ENCODE results near the gene NAP1L5. TPM values are rescaled to one million over a fixed set of nuclear protein-coding genes. Genes with fewer than 3 reads are reported as not detected.

The NAP1L5 gene
- total and polyA plus RNA-seq, 7 donors: 1.2 to 4.0 (median 3.3) TPM

- peaks cover 7 to 51% of the 10 kb centered on the region in 2 donors for H3K36me3 ChIP-seq (ENCODE audit: insufficient read depth in 1 of 2, low read depth in 1 of 2)
- DNase-seq: no peak
- no peaks in the 10 kb centered on the region for H3K27me3 ChIP-seq (ENCODE audit: insufficient read depth in 3 of 3, low read length in 2 of 3)
- intact Hi-C loops (cut with DNase I): loop anchor here in 1 of 2 donors (10.0 kb wide), 1 partner anchor 59 kb away; the partner anchor contains the start of gene HERC3
- no peaks in the 10 kb centered on the region for H3K9me3 ChIP-seq
- TF ChIP-seq CTCF (IDR thresholded peaks at IDR 0.05): no peak
- H3K4me1 ChIP-seq: peaks cover 20% of the 10 kb centered on the region
- WGBS, 3 donors: 54 to 75% (median 58%) methylated on average over 4 of the region's 4 CpGs
- no peak overlapping the region for H3K27ac ChIP-seq
- no peak overlapping the region for H3K4me3 ChIP-seq
- ATAC-seq: no peak
Measured at GRCh38 chr4:88653371-88653946, 44.2 kb downstream of the NAP1L5 start.

- no peaks in the 10 kb centered on the region for H3K27me3 ChIP-seq (ENCODE audit: insufficient read depth in 3 of 3, low read length in 2 of 3)
- peaks cover 20% of the 10 kb centered on the region for H3K4me1 ChIP-seq
- TF ChIP-seq CTCF (IDR thresholded peaks at IDR 0.05): no peak
- DNase-seq (no peak), ATAC-seq (peak in 2 of 4 donors; percentile 37 to 41)
- peaks cover 0 to 26% of the 10 kb centered on the region in 2 donors for H3K36me3 ChIP-seq (ENCODE audit: insufficient read depth in 1 of 2, low read depth in 1 of 2)
- WGBS, 3 donors: 49 to 71% (median 52%) methylated on average over 3 of the region's 3 CpGs
- no peak overlapping the region for H3K27ac ChIP-seq
- no peak overlapping the region for H3K4me3 ChIP-seq
- H3K9me3 ChIP-seq: no peaks in the 10 kb centered on the region
- intact Hi-C loops (cut with DNase I): loop anchor here (5.0 to 10.0 kb wide), 2 partner anchors 55 to 102 kb away; partner anchors contain the start of gene HERC3 (in 1 of the 2)
Measured at GRCh38 chr4:88649716-88650115, 47.9 kb downstream of the NAP1L5 start.

GRCh38 chr4:88646528-88647280, 50.9 kb downstream of the NAP1L5 start:
- no peak for ATAC-seq
- H3K4me3 ChIP-seq: no peak overlapping the region
- WGBS, 3 donors: 93 to 96% (median 95%) methylated on average over 7 of the region's 7 CpGs
- H3K27ac ChIP-seq: no peak overlapping the region
- H3K27me3 ChIP-seq (ENCODE audit: insufficient read depth in 3 of 3, low read length in 2 of 3): no peaks in the 10 kb centered on the region
- H3K9me3 ChIP-seq: peaks cover 13% of the 10 kb centered on the region
- DNase-seq: no peak
- intact Hi-C loops (cut with DNase I): loop anchor here in 1 of 2 donors (5.0 kb wide), 1 partner anchor 99 kb away; no protein-coding TSS in a partner anchor
- H3K36me3 ChIP-seq (ENCODE audit: insufficient read depth in 1 of 2, low read depth in 1 of 2): no peaks in the 10 kb centered on the region
- peaks cover 20% of the 10 kb centered on the region for H3K4me1 ChIP-seq
- no peak for TF ChIP-seq CTCF (IDR thresholded peaks at IDR 0.05)

GRCh38 chr4:88645994-88646393, 51.6 kb downstream of the NAP1L5 start:
- H3K4me1 ChIP-seq: peaks cover 20% of the 10 kb centered on the region
- intact Hi-C loops (cut with DNase I): loop anchor here in 1 of 2 donors (5.0 kb wide), 1 partner anchor 99 kb away; no protein-coding TSS in a partner anchor
- H3K27ac ChIP-seq: no peak overlapping the region
- WGBS, 3 donors: 61 to 80% (median 71%) methylated on average over 1 of the region's 1 CpG
- peaks cover 13% of the 10 kb centered on the region for H3K9me3 ChIP-seq
- DNase-seq: no peak
- H3K4me3 ChIP-seq: no peak overlapping the region
- no peak for TF ChIP-seq CTCF (IDR thresholded peaks at IDR 0.05)
- no peaks in the 10 kb centered on the region for H3K36me3 ChIP-seq (ENCODE audit: insufficient read depth in 1 of 2, low read depth in 1 of 2)
- no peaks in the 10 kb centered on the region for H3K27me3 ChIP-seq (ENCODE audit: insufficient read depth in 3 of 3, low read length in 2 of 3)
- no peak for ATAC-seq

Other genes with a start within 250 kb of the NAP1L5 start
- 1 to 10 TPM in 2 of 4 donors, under 1 TPM in 2; 0.42 to 2.8 (median 1.3) TPM for gene HERC5, start 240.7 kb downstream of the NAP1L5 start, total RNA-seq
- gene HERC5, start 240.7 kb downstream of the NAP1L5 start, polyA plus RNA-seq: under 1 TPM; 0.51 to 0.79 (median 0.69) TPM
- 10 to 100 TPM; 51.8 to 82.8 (median 58.3) TPM for gene PYURF, start 174.1 kb downstream of the NAP1L5 start, total RNA-seq
- 100 to 1,000 TPM in 1 of 3 donors, 10 to 100 TPM in 2; 56.1 to 106 (median 99.7) TPM for gene PYURF, start 174.1 kb downstream of the NAP1L5 start, polyA plus RNA-seq
- gene HERC3, start 105.3 kb downstream of the NAP1L5 start, total RNA-seq: 10 to 100 TPM; 17.7 to 35.8 (median 25.2) TPM
- 10 to 100 TPM in 1 of 3 donors, 1 to 10 TPM in 2; 9.5 to 20.4 (median 9.6) TPM for gene HERC3, start 105.3 kb downstream of the NAP1L5 start, polyA plus RNA-seq